Hindlimb muscle (tissue), 1 donor: Measurements from ENCODE around the gene MTR. TPM values are rescaled to one million over a fixed set of nuclear protein-coding genes. Genes with fewer than 3 reads are reported as not detected.

Experiments used
- DNase-seq: peaks from one replicate; pipeline ENCODE4 v3.0.0-alpha.2; 2013
- polyA plus RNA-seq: library from polyadenylated mRNA; unstranded; fragments of 120-200 nt; gene quantifications from one replicate; pipeline ENCODE4 v1.2.1, GENCODE V29; 2013; ENCODE audit not compliant: insufficient read length

Gene MTR
- polyA plus RNA-seq, 1 donor = 17.5 TPM

- no peak for DNase-seq
Measured at GRCh38 chr1:236864996-236865817, 70.1 kb downstream of the MTR start.

DNA sequence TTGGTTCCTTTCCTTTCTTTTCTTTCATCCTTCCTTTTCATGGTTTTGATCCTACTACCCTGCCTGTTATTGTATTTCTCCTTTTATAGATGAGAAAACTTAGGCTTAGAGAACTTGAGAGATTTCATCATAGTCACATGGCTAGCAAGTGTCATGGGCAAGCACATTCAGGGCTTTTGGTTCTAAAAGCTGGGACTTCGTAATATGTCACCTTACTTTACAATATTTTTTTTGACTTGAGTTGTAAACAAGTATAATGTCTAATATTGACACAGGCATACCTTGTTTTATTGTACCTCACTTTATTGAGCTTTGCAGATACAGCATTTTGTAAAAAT lies 70.7 kb downstream of the MTR start:
- DNase-seq = no peak

- no peak for DNase-seq
Measured at GRCh38 chr1:236868625-236869467, 73.8 kb downstream of the MTR start.

DNA sequence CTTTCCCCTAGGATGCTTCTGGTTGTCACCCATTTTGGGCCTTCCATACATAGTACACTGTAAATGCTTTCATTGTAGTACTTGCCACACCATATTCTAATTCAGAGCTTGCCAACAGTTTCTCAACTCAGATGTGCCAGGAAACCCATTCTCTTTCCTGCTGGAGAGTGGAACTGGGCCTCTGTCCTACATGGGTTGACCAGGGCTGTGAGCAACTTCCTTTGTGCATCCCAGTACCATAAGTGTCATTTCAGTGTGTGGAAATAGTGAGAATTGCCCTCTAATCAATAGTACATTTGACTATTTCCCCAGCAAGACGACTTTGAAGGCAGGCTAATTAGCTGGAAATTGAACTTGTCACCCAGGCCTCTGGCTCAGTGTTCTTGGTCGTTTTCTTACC lies 74.8 kb downstream of the MTR start:
- no peak for DNase-seq

- no peak for DNase-seq
Measured at GRCh38 chr1:236870721-236871120, 75.6 kb downstream of the MTR start.

- no peak for DNase-seq
Measured at GRCh38 chr1:236872075-236872666, 77.1 kb downstream of the MTR start.

GRCh38 chr1:236875975-236876374 lies 80.9 kb downstream of the MTR start:
- DNase-seq = no peak

GRCh38 chr1:236877661-236878060 lies 82.6 kb downstream of the MTR start:
- no peak for DNase-seq

DNA sequence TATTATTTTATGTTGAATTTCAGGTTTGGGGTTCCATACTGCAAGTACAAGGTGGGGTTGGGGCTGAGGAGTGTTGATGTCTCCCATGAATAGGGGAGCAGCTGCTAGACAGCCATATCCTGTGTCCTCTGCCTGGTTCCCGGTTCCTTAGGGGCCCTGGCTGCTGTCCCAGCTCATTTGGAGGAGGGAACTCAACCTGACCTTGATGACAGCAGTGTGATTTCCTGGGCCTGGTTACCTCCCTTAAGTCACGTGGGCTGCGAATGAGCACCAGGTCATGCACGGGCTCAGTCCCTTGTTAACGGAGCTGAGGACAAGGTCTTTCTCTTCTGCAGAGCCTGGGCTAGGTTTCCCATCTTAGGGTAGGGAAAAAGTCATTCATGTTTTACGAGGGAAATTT lies 85.1 kb downstream of the MTR start:
- DNase-seq = no peak

GRCh38 chr1:236882678-236883077 lies 87.6 kb downstream of the MTR start:
- DNase-seq = no peak

DNA sequence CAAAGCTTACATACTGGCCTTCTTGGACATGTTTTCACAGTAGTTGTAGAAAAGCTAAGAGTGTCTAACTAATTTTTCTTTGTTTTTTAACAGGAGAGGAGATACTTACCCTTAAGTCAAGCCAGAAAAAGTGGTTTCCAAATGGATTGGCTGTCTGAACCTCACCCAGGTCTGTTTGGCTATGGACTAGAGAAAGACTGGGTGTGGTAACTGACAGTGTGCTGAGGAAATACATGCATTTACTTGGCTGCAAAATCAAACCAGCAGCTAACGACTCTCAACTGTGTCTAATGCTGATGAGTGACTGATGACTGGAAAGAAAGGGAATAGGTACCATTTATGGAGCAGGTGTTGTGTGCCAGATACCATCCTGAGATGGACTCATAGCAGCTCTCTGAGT lies 91.1 kb downstream of the MTR start:
- no peak for DNase-seq

DNA sequence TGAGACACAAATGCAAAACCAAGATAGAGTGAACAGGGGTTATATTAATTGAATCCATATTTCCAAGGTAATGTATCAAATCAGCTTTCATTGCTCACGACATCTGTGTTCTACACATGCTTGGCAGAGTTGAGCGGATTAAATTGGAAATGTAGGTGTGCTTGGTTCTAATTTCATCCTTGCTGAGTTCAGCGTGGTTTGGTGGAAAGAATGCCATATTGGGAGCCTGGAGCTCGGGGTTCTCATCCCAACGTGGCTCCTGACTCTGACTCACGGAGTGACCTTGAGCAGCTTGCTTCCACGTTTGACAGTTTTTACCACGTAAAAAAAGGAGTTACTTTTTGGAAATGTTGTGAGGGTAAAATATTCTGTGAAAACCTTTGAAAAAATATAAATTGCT lies 92.0 kb downstream of the MTR start:
- no peak for DNase-seq

DNA sequence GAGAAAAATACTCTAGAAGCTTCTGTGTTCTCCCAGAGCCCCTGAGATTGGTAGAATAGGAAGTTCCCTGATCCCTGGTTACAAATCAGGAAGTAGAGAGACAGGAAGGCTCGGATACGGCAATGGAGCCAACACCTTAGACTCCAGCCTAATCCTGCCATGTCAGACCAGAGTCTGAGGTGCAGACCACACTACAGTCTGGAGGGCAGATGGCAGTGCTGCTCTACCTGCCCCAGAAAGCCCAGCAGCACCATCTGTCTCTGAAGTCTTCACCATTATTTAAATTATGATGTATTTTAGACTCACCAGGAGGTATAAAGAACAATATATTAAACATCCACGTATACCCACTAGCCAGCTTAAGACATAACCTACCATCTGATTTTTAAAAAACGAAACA lies 93.0 kb downstream of the MTR start:
- no peak for DNase-seq

DNA sequence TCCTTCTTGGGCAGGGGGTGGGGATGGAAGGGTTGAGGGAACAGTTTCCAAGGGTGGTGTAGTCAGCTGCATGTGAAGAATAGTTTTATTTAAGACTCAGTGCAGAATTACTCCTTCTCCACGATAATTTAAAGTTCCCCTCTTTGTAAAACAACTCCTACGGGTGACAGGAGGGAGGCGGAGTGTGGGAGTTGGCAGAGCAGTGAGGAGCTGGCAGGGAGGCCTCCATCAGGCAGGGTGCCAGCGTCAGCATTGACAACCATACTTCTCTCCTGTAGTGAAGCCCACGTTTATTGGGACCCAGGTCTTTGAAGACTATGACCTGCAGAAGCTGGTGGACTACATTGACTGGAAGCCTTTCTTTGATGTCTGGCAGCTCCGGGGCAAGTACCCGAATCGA lies 93.8 kb downstream of the MTR start:
- no peak for DNase-seq

GRCh38 chr1:236890152-236891056 lies 95.3 kb downstream of the MTR start:
- DNase-seq = no peak

GRCh38 chr1:236893626-236894545 lies 98.8 kb downstream of the MTR start:
- no peak for DNase-seq

DNA sequence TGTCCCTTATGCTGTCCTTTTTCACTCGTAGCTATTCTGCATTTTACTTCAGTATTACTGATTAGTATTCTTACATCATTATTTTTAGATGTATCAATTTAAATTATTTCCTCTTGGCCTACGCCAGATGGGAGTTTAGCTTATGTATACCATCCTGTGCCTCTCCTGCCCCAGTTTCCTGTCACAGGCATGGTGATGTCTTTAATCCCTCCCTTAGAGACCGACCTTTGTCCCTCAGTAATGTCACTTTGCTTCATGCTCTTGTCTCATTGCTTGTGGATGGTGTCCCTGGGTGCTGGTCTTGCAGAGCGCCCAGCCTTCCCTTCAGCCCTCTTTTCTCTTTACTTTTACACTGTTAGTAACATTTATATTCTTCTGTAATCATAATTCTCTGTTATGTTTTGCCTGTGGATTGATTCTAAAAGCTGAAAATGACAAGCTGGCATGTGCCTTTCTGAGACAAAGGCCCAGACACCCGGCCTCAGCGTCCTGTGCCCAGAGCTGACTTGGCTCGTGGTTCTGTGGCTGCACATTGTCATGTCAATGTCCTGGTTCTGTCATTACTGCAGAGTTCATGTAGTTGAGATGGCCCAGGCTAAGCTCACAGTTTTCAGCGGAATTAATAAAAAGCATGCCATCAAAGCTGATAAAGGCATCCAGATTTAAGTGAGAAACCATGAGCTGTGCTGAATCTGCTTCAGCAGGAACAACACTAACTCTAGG lies 100.7 kb downstream of the MTR start:
- no peak for DNase-seq

GRCh38 chr1:236896716-236897115 lies 101.6 kb downstream of the MTR start:
- no peak for DNase-seq

DNA sequence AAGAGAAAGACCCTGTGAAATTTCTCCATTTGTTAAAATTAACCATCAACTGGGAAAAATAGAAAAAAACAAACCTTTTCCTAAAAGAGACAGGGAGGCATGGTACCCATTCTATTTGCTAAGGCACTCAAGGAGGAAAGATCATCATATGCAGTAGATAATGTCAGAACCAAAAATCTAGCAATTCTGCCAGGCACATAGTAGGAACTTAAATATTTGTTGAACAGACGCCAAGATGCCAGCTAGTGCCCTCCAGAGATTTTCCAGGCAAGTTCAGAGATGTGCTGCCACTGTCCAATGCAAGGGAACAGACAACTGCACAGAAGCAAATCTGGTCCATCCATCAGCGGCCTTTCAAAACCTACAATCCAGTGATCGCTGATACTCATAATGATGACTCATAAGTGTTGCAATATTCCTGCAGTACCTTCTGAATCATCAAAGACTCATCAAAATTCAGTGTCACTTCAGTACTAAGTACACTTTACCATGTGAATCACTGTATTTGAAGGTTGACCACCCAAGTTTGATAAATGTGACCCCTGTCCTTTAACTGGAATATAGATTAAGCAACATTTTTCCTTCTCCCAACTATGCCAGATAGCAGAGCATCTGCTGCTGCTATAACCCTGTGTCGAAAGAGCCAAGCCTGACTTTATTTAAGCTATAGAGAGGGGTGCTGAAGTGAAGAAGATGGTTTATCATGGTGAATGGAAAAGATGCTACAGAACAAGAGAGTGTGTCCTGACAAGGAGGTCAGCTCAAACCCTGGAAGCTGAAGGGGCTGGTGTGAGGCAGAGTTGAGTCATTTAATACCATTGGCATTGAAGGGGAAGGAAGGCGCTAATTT lies 110.0 kb downstream of the MTR start:
- DNase-seq = no peak

DNA sequence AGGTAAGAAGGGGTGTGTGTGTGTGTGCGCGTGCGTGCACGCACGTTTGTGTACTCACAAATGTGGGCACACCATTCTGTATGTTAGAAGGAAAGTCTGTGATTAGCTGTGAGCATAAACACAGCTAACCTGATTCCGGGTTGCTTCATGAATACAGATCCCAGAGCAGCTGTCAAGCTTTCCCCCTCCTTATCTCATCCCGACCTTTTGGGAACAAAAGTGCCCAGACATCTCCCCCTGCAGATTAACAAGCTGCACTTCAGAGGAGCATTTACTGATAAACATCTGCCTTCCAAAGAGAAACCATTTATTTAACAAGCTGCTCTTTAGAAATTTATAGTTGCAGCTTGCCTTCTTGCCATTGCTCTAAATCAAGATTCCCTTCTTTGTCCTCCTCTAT lies 112.1 kb downstream of the MTR start:
- no peak for DNase-seq
